GM19193 (cell line): ENCODE measurements around the gene MAGI1.

Experiments used
- POLR2A ChIP-seq: IDR thresholded peaks from 4 replicates; pipeline ENCODE4 v1.6.1; 2011; ENCODE audit not compliant: insufficient read depth, insufficient read length; ENCODE audit errors: extremely low read depth

MAGI1 gene

DNA sequence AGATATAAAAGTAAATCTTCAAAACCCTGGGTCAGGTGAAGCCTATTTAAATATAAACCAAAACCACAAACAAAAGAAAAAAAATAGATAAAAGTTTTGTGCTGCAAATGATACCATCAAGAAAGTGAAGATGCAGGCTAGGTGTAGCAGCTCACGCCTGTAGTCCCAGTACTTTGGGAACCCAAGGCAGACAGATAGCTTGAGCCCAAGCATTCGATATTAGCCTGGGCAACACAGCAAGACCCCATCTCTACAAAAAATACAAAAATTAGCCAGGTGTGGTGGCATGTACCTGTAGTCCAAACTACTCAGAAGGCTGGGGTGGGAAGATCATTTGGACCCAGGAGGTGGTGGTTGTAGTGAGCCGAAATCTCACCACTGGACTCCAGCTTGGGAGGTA, 164.8 kb downstream of the MAGI1 start:
- TF ChIP-seq POLR2A = no peak

DNA sequence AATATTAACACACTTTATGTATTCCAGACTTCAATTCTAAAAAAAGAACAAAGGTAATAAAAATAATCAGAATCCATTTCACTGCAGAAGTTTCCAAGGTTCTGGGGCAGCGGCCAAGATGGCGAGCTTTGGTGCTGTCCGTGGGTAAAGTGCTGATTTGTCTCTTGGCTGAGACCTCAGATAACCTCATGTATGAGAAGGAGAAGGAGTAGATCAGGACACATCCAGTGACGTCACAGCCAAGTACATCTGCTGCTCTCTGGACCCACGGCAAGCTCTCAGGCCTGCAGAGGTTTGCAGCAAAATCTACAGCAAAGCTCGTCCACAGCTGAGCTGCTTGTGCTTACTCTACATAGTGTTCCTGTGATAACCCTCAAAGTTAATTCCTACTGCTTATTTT, 165.7 kb downstream of the MAGI1 start:
- TF ChIP-seq POLR2A = no peak

DNA sequence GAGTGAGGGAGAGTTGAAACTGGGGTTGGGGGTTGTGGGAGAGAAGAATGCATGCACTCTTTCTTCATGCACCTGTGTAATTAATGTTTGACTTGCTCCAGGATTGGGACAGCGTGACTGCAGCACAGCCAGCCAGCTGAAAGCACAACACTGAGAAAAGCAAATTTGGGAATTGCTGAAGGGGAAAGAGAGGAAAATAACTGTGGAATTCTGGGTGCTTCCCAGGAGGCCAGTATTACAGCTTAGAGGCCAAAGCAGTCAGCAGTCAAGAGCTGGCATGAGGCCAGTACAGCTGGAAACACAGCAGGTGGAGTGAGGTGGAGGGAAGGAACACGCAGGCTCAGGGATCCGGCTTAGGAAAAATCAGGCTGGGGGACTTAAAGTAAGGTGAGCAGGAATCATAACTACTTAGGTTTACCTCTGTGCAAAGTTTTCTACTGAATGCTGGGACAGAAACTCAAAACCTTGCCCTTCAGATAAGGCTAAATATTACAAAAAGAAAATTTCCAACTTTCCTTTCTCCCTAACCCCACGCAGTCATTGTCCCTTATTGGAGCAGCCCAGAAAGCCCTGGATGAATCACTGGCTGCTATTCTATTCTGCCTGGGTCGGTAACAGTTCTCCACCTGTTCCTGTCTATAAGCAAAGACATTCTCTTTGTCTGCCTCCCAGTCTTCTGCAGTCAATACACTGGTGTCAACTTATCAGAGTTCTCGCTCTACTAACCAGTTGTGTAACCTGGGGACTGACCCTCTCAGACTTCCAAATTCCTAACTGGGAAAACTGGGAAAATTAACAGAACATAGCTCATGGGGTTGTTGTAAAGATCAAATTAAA, 167.2 kb downstream of the MAGI1 start:
- TF ChIP-seq POLR2A = no peak

DNA sequence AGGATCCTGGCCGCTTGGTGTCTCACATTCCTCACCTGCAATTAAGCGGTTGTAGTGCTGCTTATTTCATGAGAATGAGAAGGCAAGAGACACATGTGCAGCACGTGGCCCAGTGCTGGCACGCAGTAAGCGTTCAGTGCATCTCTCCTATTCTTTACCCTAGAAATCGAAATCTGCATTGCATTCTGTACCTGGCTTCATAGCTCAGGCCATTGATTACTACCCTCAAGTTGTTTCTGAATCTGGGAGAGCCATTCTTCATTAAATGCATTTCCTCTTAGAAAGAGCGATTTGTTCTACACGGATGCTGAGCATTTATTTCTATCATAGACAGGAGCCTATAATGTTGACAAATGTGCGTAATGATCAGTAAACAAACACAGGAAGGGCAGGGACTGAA, 168.9 kb downstream of the MAGI1 start:
- no peak for TF ChIP-seq POLR2A

DNA sequence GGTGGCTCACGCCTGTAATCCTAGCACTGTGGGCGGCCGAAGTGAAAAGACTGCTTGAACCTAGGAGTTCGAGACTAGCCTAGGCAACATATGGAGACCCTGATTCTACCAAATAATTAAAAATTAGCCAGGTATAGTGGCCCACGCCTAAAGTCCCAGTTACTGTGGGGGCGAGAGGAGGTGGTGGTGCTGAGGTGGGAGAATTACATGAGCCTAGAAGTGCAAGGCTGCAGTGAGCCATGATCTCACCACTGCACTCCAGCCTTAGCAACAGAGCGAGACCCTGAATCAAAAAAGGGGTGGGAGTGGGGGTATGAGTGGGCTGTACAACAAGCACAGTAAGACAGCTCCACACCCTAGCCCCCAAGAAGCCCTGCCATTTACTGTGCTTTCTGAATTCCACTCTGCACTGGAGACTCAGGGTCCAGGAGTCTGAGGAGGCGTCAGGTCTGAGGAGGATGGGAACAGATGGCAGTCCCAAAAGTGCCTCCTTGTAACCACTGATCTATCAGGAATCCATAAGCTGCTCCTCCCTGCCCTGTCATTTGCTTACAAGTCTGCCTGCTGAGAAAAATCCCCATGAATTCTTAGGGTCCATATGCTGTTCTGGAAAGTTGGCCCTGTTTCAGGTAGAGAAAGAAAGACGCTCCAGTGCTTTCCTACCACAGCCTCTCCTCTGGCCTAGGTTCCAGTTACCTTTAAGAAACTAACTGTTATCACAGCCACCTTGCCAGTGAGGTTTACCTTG, 171.1 kb downstream of the MAGI1 start:
- TF ChIP-seq POLR2A = no peak

DNA sequence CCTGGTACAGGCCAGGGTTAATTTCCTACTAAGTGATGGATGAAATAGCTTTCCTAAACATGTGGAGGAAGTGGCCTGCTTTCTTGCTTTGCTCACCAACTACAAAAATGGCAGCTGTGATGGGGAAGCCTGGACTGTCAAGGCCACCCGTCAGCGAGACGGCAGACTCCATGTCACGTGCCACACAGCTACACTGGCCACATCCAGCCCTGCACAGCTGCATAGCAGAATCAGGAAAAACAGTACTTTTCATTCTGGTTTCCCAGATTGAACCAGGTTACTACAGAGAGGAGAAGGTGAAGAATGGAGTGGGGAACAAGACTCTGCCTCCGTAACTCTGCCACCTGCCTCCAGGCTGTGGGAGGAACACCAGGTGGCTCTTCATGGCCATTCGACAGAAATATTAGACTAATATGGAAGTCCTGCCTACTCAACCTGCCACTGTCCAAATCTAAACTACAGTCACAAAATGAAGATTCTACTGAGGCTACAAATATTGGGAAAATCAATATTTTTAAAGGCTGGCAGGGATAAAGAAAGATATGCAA, 174.3 kb downstream of the MAGI1 start:
- TF ChIP-seq POLR2A = no peak

DNA sequence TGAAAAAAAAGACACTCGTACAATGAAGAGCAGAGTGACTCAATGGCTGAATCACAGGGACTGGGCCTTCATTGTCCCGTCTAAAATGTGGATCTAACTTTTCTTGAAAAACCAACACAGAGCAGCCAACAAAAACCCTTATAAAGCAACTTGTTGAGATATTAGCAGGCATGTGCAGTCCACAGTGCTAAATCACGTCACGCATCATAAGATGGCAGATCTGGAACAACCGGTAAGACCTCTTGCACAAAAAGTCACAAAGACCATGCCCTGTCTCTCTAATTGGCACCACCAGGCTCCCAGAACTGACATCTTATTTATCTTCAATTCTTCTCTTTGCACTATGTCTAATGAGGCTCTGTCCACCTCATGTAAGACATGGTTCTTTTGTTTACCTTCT, 177.0 kb downstream of the MAGI1 start:
- TF ChIP-seq POLR2A = no peak

DNA sequence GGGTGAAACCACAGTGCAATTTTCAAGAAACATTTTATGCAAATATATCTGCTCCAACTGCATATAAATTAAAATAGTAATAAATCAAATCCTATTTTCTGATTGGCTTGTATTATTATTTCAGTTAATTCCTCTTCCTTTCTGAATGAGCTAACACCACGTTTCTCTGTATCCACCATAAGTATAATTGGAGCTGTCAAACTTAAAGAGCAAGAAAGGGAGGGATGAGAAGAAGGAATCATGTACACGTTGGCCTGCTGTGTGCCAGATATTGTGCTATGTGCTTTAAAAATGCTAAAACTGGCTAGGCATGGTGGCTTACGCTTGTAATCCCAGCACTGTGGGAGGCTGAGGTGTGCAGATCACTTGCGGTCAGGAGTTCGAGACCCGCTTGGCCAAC, 180.0 kb downstream of the MAGI1 start:
- no peak for TF ChIP-seq POLR2A

DNA sequence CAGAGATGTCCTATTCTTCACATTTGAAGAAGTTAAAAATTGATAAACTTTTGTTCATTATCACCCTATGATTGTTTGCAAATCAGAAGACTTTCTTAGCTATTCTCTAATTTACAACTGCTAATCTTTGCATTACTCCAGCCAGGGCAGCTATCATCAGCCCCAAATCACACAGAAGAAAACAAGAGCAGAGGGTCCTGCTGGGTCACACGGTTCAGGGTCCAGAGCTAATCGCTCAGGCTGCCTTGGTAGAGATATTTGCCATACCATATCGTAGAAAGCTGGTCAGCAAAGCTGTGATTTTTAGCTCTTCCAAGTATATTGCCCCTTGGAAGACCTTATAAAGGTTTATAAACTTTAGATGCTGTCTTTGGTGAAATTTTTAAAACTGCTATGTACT, 181.4 kb downstream of the MAGI1 start:
- TF ChIP-seq POLR2A = no peak

DNA sequence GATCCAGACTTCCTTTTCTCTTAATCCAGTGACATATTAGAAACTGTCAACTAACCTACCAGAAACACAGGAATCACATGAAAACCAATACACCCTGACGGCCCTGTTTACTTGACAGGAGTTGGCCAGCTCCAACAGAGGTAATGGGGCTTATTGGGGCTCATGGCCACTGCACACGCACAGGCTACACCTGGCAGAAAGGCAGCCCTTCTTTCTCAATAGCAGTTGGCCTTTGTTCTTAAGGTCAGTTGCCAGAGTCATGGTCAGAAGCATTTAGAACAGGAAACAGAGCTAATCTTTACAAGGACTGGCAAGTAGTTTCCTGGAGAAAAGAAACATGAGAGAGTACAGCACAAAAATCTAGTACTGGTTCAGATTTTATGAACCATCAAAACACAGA, 181.8 kb downstream of the MAGI1 start:
- TF ChIP-seq POLR2A = no peak

DNA sequence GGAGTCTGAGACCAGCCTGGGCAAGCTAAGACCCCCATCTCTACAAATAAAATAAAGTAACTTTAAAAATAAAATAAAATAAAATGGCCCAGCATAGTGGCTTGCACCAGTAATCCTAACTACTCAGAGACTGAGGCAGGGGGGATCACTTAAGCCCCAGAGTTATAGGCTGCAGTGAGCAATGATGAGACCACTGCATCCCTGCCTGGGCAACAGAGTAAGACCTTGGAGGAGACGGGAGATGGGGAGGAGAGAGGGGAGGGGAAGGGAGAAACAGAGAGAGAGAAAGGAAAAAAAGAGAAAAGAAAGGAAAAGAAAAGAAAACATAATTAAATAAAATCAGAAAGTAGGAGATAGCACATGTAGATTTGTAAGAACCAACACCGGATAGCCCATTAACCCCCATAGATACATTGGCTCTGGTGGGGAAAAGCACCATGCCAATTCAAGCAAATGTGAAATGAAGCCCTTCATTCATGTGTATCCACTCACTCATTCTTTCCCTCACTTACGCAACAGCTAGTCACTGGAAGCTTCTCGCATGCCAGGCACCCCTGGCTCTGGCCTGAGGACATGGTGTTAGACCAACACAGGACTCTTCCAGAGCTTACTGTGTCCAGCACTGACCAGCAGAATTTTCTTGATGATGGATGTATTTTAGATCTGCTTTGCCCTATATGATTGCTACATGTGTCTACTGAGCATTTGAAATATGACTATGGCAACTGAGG, 183.2 kb downstream of the MAGI1 start:
- TF ChIP-seq POLR2A = no peak

DNA sequence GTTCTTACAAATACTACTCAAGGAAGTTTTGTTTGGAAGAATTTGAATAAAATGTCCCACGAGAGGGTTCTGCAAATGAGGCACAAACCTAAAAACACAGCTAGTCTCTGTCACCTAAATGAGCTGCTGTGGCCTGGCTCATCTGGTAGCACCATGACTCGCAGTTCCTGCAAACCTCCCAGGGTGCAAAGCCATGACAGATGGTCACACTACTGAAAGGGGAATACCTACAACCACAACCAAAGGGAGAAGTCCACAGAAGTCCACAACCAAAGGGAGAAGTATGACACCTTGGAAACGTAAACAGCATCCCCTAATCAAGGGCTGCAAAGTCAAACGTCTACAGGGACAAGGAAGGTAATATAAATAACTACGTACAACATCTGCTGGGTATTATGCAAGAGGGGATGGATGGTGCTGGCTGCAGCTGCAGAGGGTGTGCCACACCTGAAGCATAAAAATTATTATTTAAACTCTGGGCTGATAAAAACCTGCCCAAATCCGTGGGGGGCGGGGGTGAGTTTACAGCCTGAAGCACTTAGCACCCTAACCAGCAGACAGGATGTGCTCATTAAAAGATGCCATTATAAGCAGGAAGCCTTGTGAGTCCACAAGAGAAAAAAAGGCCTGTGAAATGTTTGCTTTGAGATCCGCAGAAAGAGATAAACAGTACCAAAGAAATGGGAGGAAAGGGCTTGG, 184.0 kb downstream of the MAGI1 start:
- no peak for TF ChIP-seq POLR2A

DNA sequence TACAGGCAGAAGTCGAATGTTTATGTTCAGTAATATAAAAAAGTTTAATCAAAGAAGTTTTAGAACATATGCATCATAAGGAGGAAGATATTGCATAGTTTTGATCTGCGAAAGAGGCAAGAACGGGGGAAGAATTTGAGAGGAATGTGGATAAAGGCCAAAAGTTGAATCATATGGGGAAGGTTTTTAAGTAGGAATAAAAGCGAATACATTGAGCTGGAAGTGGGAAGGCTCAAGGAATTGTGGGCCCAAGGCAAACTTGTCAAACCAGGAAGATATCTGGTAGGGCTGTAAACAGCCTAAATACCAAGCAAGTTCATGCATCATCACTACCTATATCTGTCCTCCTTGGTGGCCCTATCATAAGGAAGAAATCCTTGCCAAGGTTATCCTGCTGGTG, 186.9 kb downstream of the MAGI1 start:
- TF ChIP-seq POLR2A = no peak

DNA sequence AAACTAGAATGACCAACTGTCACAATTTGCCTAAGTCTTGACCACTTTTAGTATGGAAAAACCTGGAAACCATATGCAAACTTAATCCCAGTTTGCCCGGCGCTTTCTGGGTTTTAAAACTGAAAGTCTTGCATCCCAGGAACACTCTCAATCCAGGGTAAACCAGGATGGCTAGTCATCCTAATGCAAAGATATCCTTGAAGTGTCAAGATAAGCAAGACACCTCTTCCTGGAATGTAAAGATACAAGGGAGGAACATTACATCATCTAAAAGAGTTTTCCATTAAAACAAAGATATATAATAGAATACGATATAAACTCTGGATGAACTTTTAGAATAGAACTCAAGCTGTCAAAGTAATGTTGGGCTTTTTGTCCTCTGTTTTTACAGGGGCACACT, 188.5 kb downstream of the MAGI1 start:
- TF ChIP-seq POLR2A = no peak

DNA sequence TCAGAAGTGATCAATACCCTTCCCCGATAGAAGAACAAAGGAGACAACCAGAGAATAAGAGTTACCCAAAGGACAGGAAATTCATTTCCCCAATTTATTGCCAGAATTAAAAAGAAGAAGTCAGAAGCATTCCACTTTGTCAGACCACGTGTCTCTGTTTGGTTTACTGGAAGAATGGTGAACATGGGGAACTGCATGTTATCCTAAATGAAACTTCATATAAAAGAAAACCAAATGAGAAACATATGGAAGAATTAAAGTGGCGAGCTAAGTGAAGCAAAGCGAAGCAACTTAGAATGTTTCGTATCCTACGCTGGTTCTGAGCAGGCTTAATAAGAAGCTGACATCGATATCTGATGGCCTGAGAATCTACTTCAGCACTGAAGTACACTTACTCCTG, 190.7 kb downstream of the MAGI1 start:
- TF ChIP-seq POLR2A = no peak
